NCI-H2171 treated with DMSO at 0.1 percent for 48 hours (cell line): ENCODE results near the gene SCN8A.

Source experiments
- DNase-seq: peaks from one replicate; lab custom pipeline; 2025; lab: John Stamatoyannopoulos, UW

The SCN8A gene

GRCh38 chr12:51852404-51853137 lies 261.5 kb downstream of the SCN8A start:
- no peak for DNase-seq

GRCh38 chr12:51855586-51856428 lies 264.8 kb downstream of the SCN8A start:
- DNase-seq, result no peak

- no peak for DNase-seq
Observed at GRCh38 chr12:51860986-51861385, 270.0 kb downstream of the SCN8A start.
